OCI-LY1 (cell line): ENCODE data around the gene RNF115.

Experiments used
- H2AFZ ChIP-seq: fragments of 200-600 bp; sonication (generic), shearing (Covaris generic); 2 replicates; pipeline ENCODE4 v1.6.0; 2014; ENCODE audit warnings: antibody characterized with exemption, mild to moderate bottlenecking, low read length
- H3F3A ChIP-seq: fragments of 200-600 bp; sonication (generic), shearing (Covaris generic); 2 replicates; pipeline ENCODE4 v1.6.0; 2014; ENCODE audit warnings: mild to moderate bottlenecking, antibody characterized with exemption, low read length, moderate library complexity; ENCODE audit not compliant: insufficient read depth
- H3K27ac ChIP-seq: fragments of 200-600 bp; sonication (generic); 2 replicates; pipeline ENCODE4 v1.5.1; 2014; ENCODE audit warnings: low read length, mixed run types, mild to moderate bottlenecking, low read depth; ENCODE audit not compliant: poor library complexity, severe bottlenecking
- H3K27me3 ChIP-seq: fragments of 200-600 bp; sonication (generic); 2 replicates; pipeline ENCODE4 v1.6.0; 2014; ENCODE audit warnings: antibody characterized with exemption, mild to moderate bottlenecking, low read length, moderate library complexity; ENCODE audit not compliant: insufficient read depth
- H3K36me3 ChIP-seq: fragments of 200-600 bp; sonication (generic); 2 replicates; pipeline ENCODE4 v1.6.1; 2014; ENCODE audit warnings: mild to moderate bottlenecking, antibody characterized with exemption, low read length, moderate library complexity, mixed read lengths; ENCODE audit not compliant: insufficient read depth
- H3K4me1 ChIP-seq: fragments of 200-600 bp; sonication (generic); 2 replicates; pipeline ENCODE4 v1.5.1; 2014; ENCODE audit warnings: mild to moderate bottlenecking, low read length, moderate library complexity; ENCODE audit not compliant: insufficient read depth, severe bottlenecking
- H3K4me2 ChIP-seq: fragments of 200-600 bp; sonication (generic), shearing (Covaris generic); 2 replicates; pipeline ENCODE4 v1.6.1; 2014; ENCODE audit warnings: low read length
- H3K4me3 ChIP-seq: fragments of 200-600 bp; sonication (generic); 2 replicates; pipeline ENCODE4 v1.5.1; 2014; ENCODE audit warnings: low read length, low read depth, mild to moderate bottlenecking, mixed read lengths; ENCODE audit not compliant: poor library complexity, severe bottlenecking
- H3K79me2 ChIP-seq: fragments of 200-600 bp; shearing (Covaris generic); 2 replicates; pipeline ENCODE4 v1.6.1; 2016; ENCODE audit warnings: mixed run types, low read length, mixed read lengths; ENCODE audit not compliant: insufficient read depth
- H3K9ac ChIP-seq: fragments of 200-600 bp; sonication (generic), shearing (Covaris generic); 2 replicates; pipeline ENCODE4 v1.6.1; 2014; ENCODE audit warnings: mild to moderate bottlenecking, low read length, mixed read lengths
- H3K9me2 ChIP-seq: fragments of 200-600 bp; sonication (generic), shearing (Covaris generic); 2 replicates; pipeline ENCODE4 v1.6.1; 2014; ENCODE audit warnings: low read depth, mild to moderate bottlenecking, low read length, mixed read lengths
- H3K9me3 ChIP-seq: fragments of 200-600 bp; shearing (Covaris generic); 2 replicates; pipeline ENCODE4 v1.6.1; 2014; ENCODE audit warnings: low read length, mixed read lengths
- H4K20me1 ChIP-seq: fragments of 200-600 bp; sonication (generic), shearing (Covaris generic); 2 replicates; pipeline ENCODE4 v1.6.0; 2016; ENCODE audit warnings: mild to moderate bottlenecking, low read length; ENCODE audit not compliant: insufficient read depth
- EZH2 ChIP-seq: fragments of 200-600 bp; sonication (generic), shearing (Covaris generic); IDR thresholded peaks from 2 replicates; pipeline ENCODE4 v1.8.0; 2017; ENCODE audit warnings: borderline replicate concordance, mixed run types, mild to moderate bottlenecking, antibody characterized with exemption, low read length, moderate library complexity, mixed read lengths
- TF ChIP-seq, protein P1 (sequence below): fragments of 200-600 bp; sonication (generic), shearing (Covaris generic); IDR thresholded peaks from 2 replicates; pipeline ENCODE4 v1.5.1; 2017; ENCODE audit warnings: mild to moderate bottlenecking, antibody characterized with exemption, low read length, moderate library complexity, mixed read lengths

RNF115 gene

DNA sequence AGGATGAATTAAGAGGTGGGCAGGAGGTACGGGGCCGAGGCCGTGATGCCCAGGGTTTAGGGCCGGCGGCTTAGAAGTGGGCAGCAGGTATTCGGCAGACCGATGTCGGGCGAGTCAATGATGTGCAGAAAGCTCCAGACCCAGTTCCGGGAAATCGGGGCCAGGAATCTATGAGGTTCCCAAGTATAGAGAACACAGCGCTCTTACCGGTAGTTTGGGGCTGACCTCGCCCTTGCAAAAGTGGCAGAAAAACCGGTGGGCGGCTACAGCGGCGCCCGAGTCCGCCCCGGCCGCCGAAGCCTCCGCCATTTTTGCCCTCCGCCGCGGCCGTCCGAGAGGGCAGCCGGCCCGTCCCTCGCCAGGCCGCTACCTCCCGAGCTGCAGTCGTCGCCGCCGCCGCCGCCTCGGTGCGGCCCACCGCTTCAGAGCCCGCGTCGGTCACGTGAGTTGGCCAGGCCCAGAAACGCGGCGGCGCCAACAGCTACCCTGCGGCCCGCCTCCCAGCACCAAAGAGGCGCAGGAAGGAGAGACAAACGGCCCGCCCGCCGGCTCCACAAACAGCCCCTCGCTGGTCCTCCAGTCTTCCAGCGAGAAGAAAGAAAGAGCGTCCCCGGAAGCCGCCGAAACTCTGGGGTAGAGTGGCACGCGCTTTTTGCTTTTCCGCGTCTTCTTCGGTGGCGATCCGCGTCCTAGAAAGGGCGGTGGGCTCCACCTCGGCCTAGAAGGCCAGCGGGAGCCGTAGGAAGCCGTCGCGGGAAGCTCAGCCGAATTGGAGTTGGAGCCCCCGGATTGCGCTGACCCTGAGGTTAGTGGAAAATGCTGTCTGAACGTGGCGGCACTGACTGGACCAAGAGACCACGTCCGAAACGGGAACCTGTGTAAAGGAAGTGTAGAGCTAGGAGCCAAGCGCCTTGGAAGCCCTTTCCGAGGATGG is at the start of gene RNF115, which contains the start of gene POLR3C:
Gene RNF115, minus strand, starts transcription at position 531 of the 934 bp plus-strand sequence. Its CDS starts 222 bp downstream, at position 309.
Gene POLR3C, plus strand, starts transcription at position 636 of the 934 bp plus-strand sequence. CDS start 1,577 bp downstream, outside the sequence.
- no peaks in the 10 kb centered on the region for H3K9me2 ChIP-seq
- H3F3A ChIP-seq, result no peaks in the 10 kb centered on the region
- peaks cover 35% of the 10 kb centered on the region for H3K36me3 ChIP-seq
- TF ChIP-seq, protein P1, sequence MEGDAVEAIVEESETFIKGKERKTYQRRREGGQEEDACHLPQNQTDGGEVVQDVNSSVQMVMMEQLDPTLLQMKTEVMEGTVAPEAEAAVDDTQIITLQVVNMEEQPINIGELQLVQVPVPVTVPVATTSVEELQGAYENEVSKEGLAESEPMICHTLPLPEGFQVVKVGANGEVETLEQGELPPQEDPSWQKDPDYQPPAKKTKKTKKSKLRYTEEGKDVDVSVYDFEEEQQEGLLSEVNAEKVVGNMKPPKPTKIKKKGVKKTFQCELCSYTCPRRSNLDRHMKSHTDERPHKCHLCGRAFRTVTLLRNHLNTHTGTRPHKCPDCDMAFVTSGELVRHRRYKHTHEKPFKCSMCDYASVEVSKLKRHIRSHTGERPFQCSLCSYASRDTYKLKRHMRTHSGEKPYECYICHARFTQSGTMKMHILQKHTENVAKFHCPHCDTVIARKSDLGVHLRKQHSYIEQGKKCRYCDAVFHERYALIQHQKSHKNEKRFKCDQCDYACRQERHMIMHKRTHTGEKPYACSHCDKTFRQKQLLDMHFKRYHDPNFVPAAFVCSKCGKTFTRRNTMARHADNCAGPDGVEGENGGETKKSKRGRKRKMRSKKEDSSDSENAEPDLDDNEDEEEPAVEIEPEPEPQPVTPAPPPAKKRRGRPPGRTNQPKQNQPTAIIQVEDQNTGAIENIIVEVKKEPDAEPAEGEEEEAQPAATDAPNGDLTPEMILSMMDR, result no peak
- no peak for TF ChIP-seq EZH2
- no peaks in the 10 kb centered on the region for H3K27me3 ChIP-seq
- peaks cover 14% of the 10 kb centered on the region for H3K4me1 ChIP-seq
- H3K4me3 ChIP-seq, result peak within 1 kb of the TSS; percentile 95
- peak within 1 kb of the TSS; percentile 38; the same call in 1 of the 2 replicates for H2AFZ ChIP-seq
- H3K4me2 ChIP-seq, result peak within 1 kb of the TSS; percentile 86
- no peaks in the 10 kb centered on the region for H3K9me3 ChIP-seq
- H3K9ac ChIP-seq, result peak within 1 kb of the TSS; percentile 89
- no peaks in the 10 kb centered on the region for H4K20me1 ChIP-seq
- peaks cover 21% of the 10 kb centered on the region for H3K79me2 ChIP-seq
- H3K27ac ChIP-seq, result peak within 1 kb of the TSS; percentile 40

DNA sequence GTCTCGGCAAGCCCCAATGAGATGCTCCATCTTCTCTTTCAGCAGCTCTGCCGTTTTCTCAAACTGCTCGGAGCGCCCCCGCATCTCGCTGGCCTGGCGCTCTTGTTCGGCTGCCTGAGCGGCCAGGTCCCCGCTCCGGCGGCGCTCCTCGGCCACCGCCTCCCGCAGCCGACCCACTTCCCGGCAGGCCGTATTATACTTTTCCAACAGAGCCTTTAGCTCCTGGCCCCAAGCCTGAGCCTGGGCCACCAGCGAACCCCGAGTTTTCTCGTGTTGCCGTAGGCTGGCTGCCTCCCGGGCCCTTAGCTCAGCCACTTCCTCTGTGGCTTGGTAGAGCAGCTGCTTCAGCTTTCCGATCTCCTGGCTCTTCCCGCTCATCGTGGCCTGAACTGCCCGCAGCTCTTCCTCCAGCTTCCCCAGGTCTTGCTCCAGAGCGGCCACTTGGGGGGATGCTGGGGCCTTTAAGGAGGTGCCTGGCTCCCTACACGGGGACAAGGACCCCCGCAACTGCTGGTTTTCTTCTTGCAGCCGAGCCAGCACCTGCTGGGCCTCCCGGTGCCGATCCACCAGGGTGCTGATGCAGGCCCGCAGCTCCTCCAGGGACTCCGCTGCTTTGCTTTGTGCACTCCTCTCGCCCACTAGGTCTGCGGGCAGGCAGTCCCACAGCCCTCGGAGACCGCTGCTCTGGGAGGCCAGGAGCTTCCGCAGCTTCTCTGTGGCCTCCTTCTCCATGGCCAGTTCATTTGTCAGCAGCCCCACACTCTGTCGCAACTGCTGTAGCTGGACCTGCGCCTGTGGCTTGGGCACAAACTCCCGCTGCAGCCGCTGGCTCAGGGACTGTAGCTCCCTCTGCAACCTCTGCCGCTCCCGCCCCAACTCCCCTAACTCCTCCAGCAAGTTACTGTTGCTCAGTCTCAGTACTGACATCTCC is 48.4 kb upstream of the RNF115 start:
- Histone ChIP-seq H3K4me2 (peak overlapping the region; percentile 45), H3K27me3 (0 out of 2 replicates have a peak, but pooled peaks cover 5% of the 10 kb centered on the region), H3K9ac (peak overlapping the region; percentile 22; the same call in 1 of the 2 replicates), H2AFZ (no peak overlapping the region), H3F3A (no peaks in the 10 kb centered on the region), H3K4me3 (peak overlapping the region; percentile 35), H3K27ac (no peak overlapping the region), H3K9me3 (no peaks in the 10 kb centered on the region), H3K79me2 (no peaks in the 10 kb centered on the region), H3K36me3 (no peaks in the 10 kb centered on the region), H3K9me2 (no peaks in the 10 kb centered on the region), H4K20me1 (no peaks in the 10 kb centered on the region), H3K4me1 (no peaks in the 10 kb centered on the region)
- TF ChIP-seq, protein P1, result no peak
- no peak for TF ChIP-seq EZH2

DNA sequence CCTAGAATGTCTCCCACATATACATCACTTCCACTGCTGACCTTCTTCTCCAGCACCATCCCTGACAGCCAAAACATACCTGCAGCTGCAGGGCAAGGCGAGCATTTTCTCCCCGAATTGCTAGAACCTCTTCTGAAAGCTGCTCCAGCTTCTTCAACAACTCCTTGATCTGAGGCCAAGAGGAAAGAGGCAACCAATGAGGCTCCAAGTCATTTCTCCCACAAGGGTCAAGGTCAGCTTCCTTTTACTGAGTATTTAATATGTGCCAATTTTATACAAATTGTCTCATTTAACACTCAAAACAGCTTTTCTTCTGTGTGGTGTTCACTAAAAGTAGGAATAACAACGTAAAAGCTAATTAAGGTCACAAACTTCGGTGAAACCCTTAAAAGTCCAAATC is 44.3 kb upstream of the RNF115 start:
- H3K9me2 ChIP-seq, result no peaks in the 10 kb centered on the region
- no peaks in the 10 kb centered on the region for H3K4me1 ChIP-seq
- H2AFZ ChIP-seq, result no peak overlapping the region
- peaks cover 11% of the 10 kb centered on the region; the same call in 1 of the 2 replicates for H3K27me3 ChIP-seq
- no peaks in the 10 kb centered on the region for H3K79me2 ChIP-seq
- H3K9me3 ChIP-seq, result no peaks in the 10 kb centered on the region
- no peaks in the 10 kb centered on the region for H4K20me1 ChIP-seq
- no peak overlapping the region for H3K27ac ChIP-seq
- H3K36me3 ChIP-seq, result no peaks in the 10 kb centered on the region
- TF ChIP-seq, protein P1, result no peak
- H3K9ac ChIP-seq, result no peak overlapping the region
- no peaks in the 10 kb centered on the region for H3F3A ChIP-seq
- H3K4me2 ChIP-seq, result no peak overlapping the region
- H3K4me3 ChIP-seq, result no peak overlapping the region
